GM23338 (cell line): ENCODE results near the gene GRAMD2B.

Source experiments
- CREB1 ChIP-seq: fragments of 250-450 bp; sonication (Bioruptor Pico); IDR thresholded peaks from 2 replicates; pipeline ENCODE4 v1.5.0; 2020; ENCODE audit warnings: low read depth, mild to moderate bottlenecking, moderate library complexity
- CTCF ChIP-seq, 2 experiments: fragments of 200-600 bp in 1 of 2; sonication (generic) in 1 of 2; conservative IDR thresholded peaks; 2 replicates each; pipeline versions ENCODE4 v1.5.1 to v1.6.1; 2016 to 2017; ENCODE audit warnings: antibody characterized with exemption in 2 of 2, low read depth in 2 of 2, mild to moderate bottlenecking in 2 of 2, moderate library complexity in 1 of 2
- ETS1 ChIP-seq: IDR thresholded peaks from 2 replicates; pipeline ENCODE4 v1.6.1; 2016; ENCODE audit warnings: antibody characterized with exemption
- EZH2 ChIP-seq: fragments of 200-600 bp; sonication (generic); IDR thresholded peaks from one replicate; pipeline ENCODE4 v1.8.0; 2017; ENCODE audit warnings: antibody characterized with exemption, mild to moderate bottlenecking, low read depth; ENCODE audit not compliant: unreplicated experiment
- EZH2phosphoT487 ChIP-seq: fragments of 200-600 bp; sonication (generic); IDR thresholded peaks from one replicate; pipeline ENCODE4 v1.8.1; 2018; ENCODE audit warnings: antibody characterized with exemption; ENCODE audit not compliant: unreplicated experiment
- JUNB ChIP-seq: IDR thresholded peaks from one replicate; pipeline ENCODE4 v1.6.1; 2016; ENCODE audit warnings: antibody characterized with exemption; ENCODE audit not compliant: unreplicated experiment
- NANOG ChIP-seq: IDR thresholded peaks from 2 replicates; pipeline ENCODE4 v1.6.1; 2016; ENCODE audit warnings: antibody characterized with exemption, borderline replicate concordance
- POLR2AphosphoS5 ChIP-seq: IDR thresholded peaks from 2 replicates; pipeline ENCODE4 v1.6.1; 2016; ENCODE audit warnings: antibody characterized with exemption, low read depth
- REST ChIP-seq: IDR thresholded peaks from one replicate; pipeline ENCODE4 v1.6.1; 2018; ENCODE audit warnings: antibody characterized with exemption; ENCODE audit not compliant: unreplicated experiment
- STAT1 ChIP-seq: IDR thresholded peaks from one replicate; pipeline ENCODE4 v1.6.1; 2016; ENCODE audit warnings: antibody characterized with exemption; ENCODE audit not compliant: unreplicated experiment
- ZNF114 ChIP-seq: fragments of 250-450 bp; sonication (Bioruptor Pico); IDR thresholded peaks from 2 replicates; pipeline ENCODE4 v1.5.0; 2020; ENCODE audit warnings: mild to moderate bottlenecking, moderate library complexity
- ZNF331 ChIP-seq: fragments of 250-450 bp; sonication (Bioruptor Pico); IDR thresholded peaks from 2 replicates; pipeline ENCODE4 v1.5.0; 2020; ENCODE audit warnings: low read depth, mild to moderate bottlenecking, moderate library complexity
- ZNF462 ChIP-seq: fragments of 250-450 bp; sonication (Bioruptor Pico); IDR thresholded peaks from 2 replicates; pipeline ENCODE4 v1.5.0; 2020; ENCODE audit warnings: mild to moderate bottlenecking, moderate library complexity

- no peak for TF ChIP-seq CTCF (conservative IDR thresholded peaks at IDR 0.05; ENCODE audit: low read depth in 2 of 2)
- TF ChIP-seq EZH2: no peak
- TF ChIP-seq POLR2AphosphoS5: no peak
- TF ChIP-seq ETS1: no peak
- no peak for TF ChIP-seq CREB1 (CRISPR knock-in tag)
- TF ChIP-seq ZNF331: no peak
- TF ChIP-seq REST: no peak
- TF ChIP-seq EZH2phosphoT487: no peak
- no peak for TF ChIP-seq ZNF114 (CRISPR knock-in tag)
- no peak for TF ChIP-seq STAT1
- no peak for TF ChIP-seq JUNB
- no peak for TF ChIP-seq NANOG
- no peak for TF ChIP-seq ZNF462 (CRISPR knock-in tag)
Measured at GRCh38 chr5:126402621-126403555, 20.3 kb upstream of the GRAMD2B start.
